SK-N-SH (cell line): ENCODE results near the gene FAM131C.

Source experiments
- EZH2phosphoT487 ChIP-seq: fragments of 200-600 bp; sonication (generic); IDR thresholded peaks from 2 replicates; pipeline ENCODE4 v1.6.1; 2017; ENCODE audit warnings: low read depth, mixed run types, mild to moderate bottlenecking, antibody characterized with exemption, moderate library complexity, borderline replicate concordance
- FOXM1 ChIP-seq: IDR thresholded peaks from 2 replicates; pipeline ENCODE4 v1.4.0; 2012; ENCODE audit warnings: low read depth, mild to moderate bottlenecking
- MXI1 ChIP-seq: IDR thresholded peaks from 2 replicates; pipeline ENCODE4 v1.6.1; 2012; ENCODE audit warnings: mild to moderate bottlenecking, low read depth, low read length, improper control_type of control experiment
- TF ChIP-seq, protein P1 (sequence below): fragments of 200-600 bp; sonication (generic); IDR thresholded peaks from 2 replicates; pipeline ENCODE4 v1.6.1; 2017; ENCODE audit warnings: antibody characterized with exemption, mild to moderate bottlenecking, moderate library complexity
- TF ChIP-seq, protein P2 (sequence below): IDR thresholded peaks from 2 replicates; pipeline ENCODE4 v1.6.1; 2012; ENCODE audit warnings: mild to moderate bottlenecking, low read depth, low read length, moderate library complexity
- TF ChIP-seq, protein P3 (sequence below): IDR thresholded peaks from 2 replicates; pipeline ENCODE4 v1.4.0; 2012; ENCODE audit warnings: low read depth, borderline replicate concordance

DNA sequence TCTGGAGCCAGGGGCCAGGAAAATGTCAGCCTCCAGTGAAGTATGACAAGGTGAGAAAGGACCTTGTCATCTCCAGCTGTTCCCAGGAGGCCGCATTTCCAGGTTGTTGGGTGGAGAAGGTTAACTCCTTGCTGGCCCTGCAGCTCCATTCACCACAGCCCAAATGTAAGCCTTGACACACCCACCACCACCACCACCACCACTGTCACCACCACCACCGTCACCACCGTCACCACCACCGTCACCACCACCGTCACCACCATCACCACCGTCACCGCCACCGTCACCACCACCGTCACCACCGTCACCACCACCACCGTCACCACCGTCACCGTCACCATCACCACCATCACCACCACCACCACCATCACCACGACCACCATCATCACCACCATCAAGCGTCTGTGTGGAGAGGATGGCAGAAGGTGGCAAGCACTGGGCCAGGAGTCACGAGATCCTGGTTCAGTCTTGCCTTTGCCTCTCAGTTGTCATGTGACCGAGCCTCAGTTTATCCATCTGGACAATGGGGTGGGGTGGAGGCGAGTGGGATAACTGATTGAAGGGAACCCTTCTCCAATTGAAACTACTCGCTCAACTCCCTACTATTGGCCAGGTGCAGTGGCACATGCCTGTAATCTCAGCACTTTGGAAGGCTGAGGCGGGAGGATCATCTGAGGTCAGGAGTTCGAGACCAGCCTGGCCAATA lies 21.2 kb upstream of the FAM131C start:
- TF ChIP-seq, protein P1, sequence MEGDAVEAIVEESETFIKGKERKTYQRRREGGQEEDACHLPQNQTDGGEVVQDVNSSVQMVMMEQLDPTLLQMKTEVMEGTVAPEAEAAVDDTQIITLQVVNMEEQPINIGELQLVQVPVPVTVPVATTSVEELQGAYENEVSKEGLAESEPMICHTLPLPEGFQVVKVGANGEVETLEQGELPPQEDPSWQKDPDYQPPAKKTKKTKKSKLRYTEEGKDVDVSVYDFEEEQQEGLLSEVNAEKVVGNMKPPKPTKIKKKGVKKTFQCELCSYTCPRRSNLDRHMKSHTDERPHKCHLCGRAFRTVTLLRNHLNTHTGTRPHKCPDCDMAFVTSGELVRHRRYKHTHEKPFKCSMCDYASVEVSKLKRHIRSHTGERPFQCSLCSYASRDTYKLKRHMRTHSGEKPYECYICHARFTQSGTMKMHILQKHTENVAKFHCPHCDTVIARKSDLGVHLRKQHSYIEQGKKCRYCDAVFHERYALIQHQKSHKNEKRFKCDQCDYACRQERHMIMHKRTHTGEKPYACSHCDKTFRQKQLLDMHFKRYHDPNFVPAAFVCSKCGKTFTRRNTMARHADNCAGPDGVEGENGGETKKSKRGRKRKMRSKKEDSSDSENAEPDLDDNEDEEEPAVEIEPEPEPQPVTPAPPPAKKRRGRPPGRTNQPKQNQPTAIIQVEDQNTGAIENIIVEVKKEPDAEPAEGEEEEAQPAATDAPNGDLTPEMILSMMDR, result no peak
- no peak for TF ChIP-seq EZH2phosphoT487
- TF ChIP-seq, protein P2, sequence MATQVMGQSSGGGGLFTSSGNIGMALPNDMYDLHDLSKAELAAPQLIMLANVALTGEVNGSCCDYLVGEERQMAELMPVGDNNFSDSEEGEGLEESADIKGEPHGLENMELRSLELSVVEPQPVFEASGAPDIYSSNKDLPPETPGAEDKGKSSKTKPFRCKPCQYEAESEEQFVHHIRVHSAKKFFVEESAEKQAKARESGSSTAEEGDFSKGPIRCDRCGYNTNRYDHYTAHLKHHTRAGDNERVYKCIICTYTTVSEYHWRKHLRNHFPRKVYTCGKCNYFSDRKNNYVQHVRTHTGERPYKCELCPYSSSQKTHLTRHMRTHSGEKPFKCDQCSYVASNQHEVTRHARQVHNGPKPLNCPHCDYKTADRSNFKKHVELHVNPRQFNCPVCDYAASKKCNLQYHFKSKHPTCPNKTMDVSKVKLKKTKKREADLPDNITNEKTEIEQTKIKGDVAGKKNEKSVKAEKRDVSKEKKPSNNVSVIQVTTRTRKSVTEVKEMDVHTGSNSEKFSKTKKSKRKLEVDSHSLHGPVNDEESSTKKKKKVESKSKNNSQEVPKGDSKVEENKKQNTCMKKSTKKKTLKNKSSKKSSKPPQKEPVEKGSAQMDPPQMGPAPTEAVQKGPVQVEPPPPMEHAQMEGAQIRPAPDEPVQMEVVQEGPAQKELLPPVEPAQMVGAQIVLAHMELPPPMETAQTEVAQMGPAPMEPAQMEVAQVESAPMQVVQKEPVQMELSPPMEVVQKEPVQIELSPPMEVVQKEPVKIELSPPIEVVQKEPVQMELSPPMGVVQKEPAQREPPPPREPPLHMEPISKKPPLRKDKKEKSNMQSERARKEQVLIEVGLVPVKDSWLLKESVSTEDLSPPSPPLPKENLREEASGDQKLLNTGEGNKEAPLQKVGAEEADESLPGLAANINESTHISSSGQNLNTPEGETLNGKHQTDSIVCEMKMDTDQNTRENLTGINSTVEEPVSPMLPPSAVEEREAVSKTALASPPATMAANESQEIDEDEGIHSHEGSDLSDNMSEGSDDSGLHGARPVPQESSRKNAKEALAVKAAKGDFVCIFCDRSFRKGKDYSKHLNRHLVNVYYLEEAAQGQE, result no peak
- TF ChIP-seq FOXM1, result no peak
- no peak for TF ChIP-seq MXI1
- TF ChIP-seq, protein P3, sequence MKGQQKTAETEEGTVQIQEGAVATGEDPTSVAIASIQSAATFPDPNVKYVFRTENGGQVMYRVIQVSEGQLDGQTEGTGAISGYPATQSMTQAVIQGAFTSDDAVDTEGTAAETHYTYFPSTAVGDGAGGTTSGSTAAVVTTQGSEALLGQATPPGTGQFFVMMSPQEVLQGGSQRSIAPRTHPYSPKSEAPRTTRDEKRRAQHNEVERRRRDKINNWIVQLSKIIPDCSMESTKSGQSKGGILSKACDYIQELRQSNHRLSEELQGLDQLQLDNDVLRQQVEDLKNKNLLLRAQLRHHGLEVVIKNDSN, result no peak
